CD8-positive, alpha-beta memory T cell (primary cell): ENCODE measurements around the gene MAPK8IP1. TPM values are rescaled to one million over a fixed set of nuclear protein-coding genes. Genes with fewer than 3 reads are reported as not detected.

ENCODE experiments used
- CTCF ChIA-PET: fragments of 350-600 bp; sonication (Branson Sonifier 250); formaldehyde crosslinking; loops from one replicate; lab custom pipeline; 2021; ENCODE audit warnings: antibody characterized with exemption; lab: Charles Lee
- POLR2A ChIA-PET: fragments of 350-600 bp; sonication (Branson Sonifier 250); formaldehyde crosslinking; loops from one replicate; lab custom pipeline; 2021; ENCODE audit warnings: antibody characterized with exemption; lab: Charles Lee
- DNase-seq, 5 donors: peaks; one replicate each; pipeline versions ENCODE4 v3.0.0 to v3.0.0-alpha.2; 2020 to 2022; ENCODE audit warnings: mixed read lengths in 1 of 5
- H3K27ac ChIP-seq: one replicate; pipeline ENCODE4 v1.7.0; 2013; ENCODE audit warnings: low read depth, mild to moderate bottlenecking, low read length, moderate library complexity
- H3K27me3 ChIP-seq: 2 replicates; pipeline ENCODE4 v1.7.0; 2013; ENCODE audit warnings: low read length, mild to moderate bottlenecking; ENCODE audit not compliant: insufficient read depth, poor library complexity, severe bottlenecking
- H3K36me3 ChIP-seq: 2 replicates; pipeline ENCODE4 v1.7.0; 2013; ENCODE audit warnings: mild to moderate bottlenecking, low read length, moderate library complexity; ENCODE audit not compliant: insufficient read depth
- H3K4me1 ChIP-seq: 2 replicates; pipeline ENCODE4 v1.7.0; 2013; ENCODE audit warnings: mild to moderate bottlenecking, low read length, moderate library complexity; ENCODE audit not compliant: insufficient read depth
- H3K4me3 ChIP-seq: 2 replicates; pipeline ENCODE4 v1.7.0; 2013; ENCODE audit warnings: mild to moderate bottlenecking, low read length
- H3K9me3 ChIP-seq: 2 replicates; pipeline ENCODE4 v1.7.0; 2013; ENCODE audit warnings: mild to moderate bottlenecking, low read length
- H3K27ac Mint-ChIP-seq, 8 donors: one replicate each; pipeline ENCODE4 v1.8.0; 2020 to 2021; ENCODE audit warnings: mixed read lengths in 8 of 8, mild to moderate bottlenecking in 6 of 8, inconsistent platforms in 3 of 8, moderate library complexity in 3 of 8
- H3K27me3 Mint-ChIP-seq, 2 donors: one replicate each; pipeline ENCODE4 v1.8.0; 2020 to 2021; ENCODE audit warnings: mixed read lengths in 2 of 2, mild to moderate bottlenecking in 1 of 2, moderate library complexity in 1 of 2
- H3K36me3 Mint-ChIP-seq, 3 donors: one replicate each; pipeline ENCODE4 v1.8.0; 2020 to 2021; ENCODE audit warnings: mixed read lengths in 3 of 3, inconsistent platforms in 1 of 3, mild to moderate bottlenecking in 1 of 3
- H3K4me1 Mint-ChIP-seq, 3 donors: one replicate each; pipeline ENCODE4 v1.8.0; 2020 to 2021; ENCODE audit warnings: mixed read lengths in 3 of 3, inconsistent platforms in 1 of 3, mild to moderate bottlenecking in 1 of 3
- H3K4me3 Mint-ChIP-seq, 7 donors: one replicate each; pipeline ENCODE4 v1.8.0; 2020 to 2021; ENCODE audit warnings: mixed read lengths in 7 of 7, mild to moderate bottlenecking in 6 of 7, moderate library complexity in 4 of 7, inconsistent platforms in 2 of 7
- H3K9me3 Mint-ChIP-seq, 5 donors: one replicate each; pipeline ENCODE4 v1.8.0; 2020 to 2022; ENCODE audit warnings: mixed read lengths in 5 of 5, mild to moderate bottlenecking in 3 of 5, moderate library complexity in 2 of 5, inconsistent platforms in 1 of 5
- polyA plus RNA-seq: library from polyadenylated mRNA; unstranded; fragments of 300-500 nt; fragmentation: Illumina TruSeq; gene quantifications from one replicate; pipeline ENCODE4 v1.2.3, GENCODE V29; 2021
- total RNA-seq, 2 experiments: library from RNA; stranded (reverse); gene quantifications; one replicate each; pipeline ENCODE4 v1.2.3, GENCODE V29; 2021

Gene MAPK8IP1
- total and polyA plus RNA-seq, 3 experiments from 2014 or later: 0.23 to 1.1 (median 0.98) TPM

DNA sequence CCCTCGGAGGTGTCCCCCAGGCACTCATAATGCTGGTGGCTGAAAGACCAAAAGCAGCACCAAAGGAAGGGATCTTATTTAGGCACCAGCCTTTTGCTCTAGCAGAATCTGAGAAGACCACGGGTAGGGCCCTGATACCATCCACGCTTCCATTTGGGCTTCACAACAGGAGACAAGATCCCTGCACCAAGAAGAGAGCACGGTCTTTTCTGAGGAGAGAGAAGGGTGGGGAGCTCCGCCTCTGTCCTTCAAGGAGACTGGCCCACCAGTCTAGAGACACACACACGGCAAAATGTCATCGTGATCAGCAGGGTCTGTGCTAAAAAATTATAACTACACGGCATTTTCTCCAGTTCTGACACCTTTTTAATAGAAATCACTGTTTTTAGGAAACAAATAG is 46.8 kb downstream of the MAPK8IP1 start:
- H3K4me3 ChIP-seq: no peak overlapping the region
- ChIA-PET POLR2A (no interaction called here), CTCF (interaction anchor here (1.5 kb wide), 1 partner anchor 8 kb away, joined by 3 read pairs; no protein-coding TSS in a partner anchor)
- Mint-ChIP-seq H3K9me3 (no peaks in the 10 kb centered on the region), H3K27ac (peak overlapping the region in 6 of 8 donors; percentile 46 to 87 (median 76)), H3K27me3 (peaks cover 0 to 4% of the 10 kb centered on the region in 2 donors), H3K4me1 (peaks cover 31 to 50% (median 32%) of the 10 kb centered on the region in 3 donors), H3K36me3 (peaks cover 0 to 56% (median 8%) of the 10 kb centered on the region in 3 donors), H3K4me3 (peak overlapping the region in 1 of 7 donors; percentile 44)
- H3K4me1 ChIP-seq: peaks cover 26% of the 10 kb centered on the region
- DNase-seq: no peak
- H3K9me3 ChIP-seq: no peaks in the 10 kb centered on the region
- H3K36me3 ChIP-seq: peaks cover 27% of the 10 kb centered on the region
- no peaks in the 10 kb centered on the region for H3K27me3 ChIP-seq
- no peak overlapping the region for H3K27ac ChIP-seq

DNA sequence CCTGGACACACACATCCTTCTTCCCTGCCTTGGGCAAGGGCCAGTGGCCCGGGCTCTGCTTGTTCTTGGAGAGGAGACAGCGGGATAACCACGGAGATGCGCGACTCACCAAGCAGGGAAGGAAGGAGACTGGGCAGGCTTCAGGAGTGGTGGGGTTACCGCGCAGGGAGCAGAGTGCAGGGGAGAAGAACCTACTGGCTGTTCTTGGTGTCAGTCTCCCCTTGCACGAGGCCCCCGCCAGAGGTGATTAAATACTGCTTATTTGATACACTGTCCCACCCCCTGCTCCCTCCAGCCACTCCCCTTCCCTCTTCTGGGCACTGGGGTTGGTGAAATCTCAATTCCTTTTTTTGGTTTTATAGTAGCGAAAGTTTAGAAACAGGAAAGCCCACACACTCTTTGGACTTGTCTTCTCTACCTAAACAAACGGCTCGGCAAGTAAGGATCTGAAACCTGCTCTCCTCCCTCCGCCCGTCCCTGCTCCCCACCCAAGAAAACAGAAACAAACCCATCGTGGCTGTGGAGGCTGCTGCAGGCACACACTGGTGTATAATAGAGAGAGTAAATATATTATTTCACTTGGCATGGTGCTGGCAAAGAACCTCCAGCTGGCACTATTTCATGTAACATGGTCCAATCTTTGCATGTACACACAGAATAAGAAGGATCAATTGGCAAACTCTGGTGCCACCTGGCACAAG is 47.8 kb downstream of the MAPK8IP1 start:
- CTCF ChIA-PET: interaction anchor here (1.5 to 2.6 kb wide), 2 partner anchors 9 to 31 kb away, joined by 3 to 9 read pairs; no protein-coding TSS in a partner anchor
- H3K36me3 ChIP-seq: peaks cover 35% of the 10 kb centered on the region
- H3K9me3 ChIP-seq: no peaks in the 10 kb centered on the region
- H3K27ac ChIP-seq: no peak overlapping the region
- peaks cover 0 to 64% (median 10%) of the 10 kb centered on the region in 3 donors for H3K36me3 Mint-ChIP-seq
- H3K4me1 Mint-ChIP-seq: peaks cover 24 to 40% (median 27%) of the 10 kb centered on the region in 3 donors
- H3K27ac Mint-ChIP-seq: peak overlapping the region in 4 of 8 donors; percentile 6 to 84 (median 46)
- peaks cover 0 to 4% of the 10 kb centered on the region in 2 donors for H3K27me3 Mint-ChIP-seq
- POLR2A ChIA-PET: no interaction called here
- no peak overlapping the region for H3K4me3 ChIP-seq
- H3K4me1 ChIP-seq: peaks cover 26% of the 10 kb centered on the region
- no peak overlapping the region for H3K4me3 Mint-ChIP-seq
- H3K27me3 ChIP-seq: no peaks in the 10 kb centered on the region
- no peaks in the 10 kb centered on the region for H3K9me3 Mint-ChIP-seq
- DNase-seq: no peak

GRCh38 chr11:45933846-45934579 is 48.6 kb downstream of the MAPK8IP1 start:
- Histone ChIP-seq H3K9me3 (no peaks in the 10 kb centered on the region), H3K4me1 (peaks cover 26% of the 10 kb centered on the region), H3K4me3 (no peak overlapping the region), H3K27ac (no peak overlapping the region), H3K27me3 (no peaks in the 10 kb centered on the region), H3K36me3 (peaks cover 36% of the 10 kb centered on the region)
- no peaks in the 10 kb centered on the region for H3K9me3 Mint-ChIP-seq
- H3K27ac Mint-ChIP-seq: peak overlapping the region in 2 of 8 donors; percentile 27
- ChIA-PET POLR2A (no interaction called here), CTCF (interaction anchor here (1.5 to 2.6 kb wide), 2 partner anchors 10 to 31 kb away, joined by 3 to 9 read pairs; no protein-coding TSS in a partner anchor)
- peaks cover 0 to 4% of the 10 kb centered on the region in 2 donors for H3K27me3 Mint-ChIP-seq
- H3K4me1 Mint-ChIP-seq: peaks cover 24 to 33% (median 27%) of the 10 kb centered on the region in 3 donors
- DNase-seq: no peak
- H3K4me3 Mint-ChIP-seq: no peak overlapping the region
- H3K36me3 Mint-ChIP-seq: peaks cover 0 to 67% (median 10%) of the 10 kb centered on the region in 3 donors

GRCh38 chr11:45934580-45935318 is 49.3 kb downstream of the MAPK8IP1 start:
- no peak for DNase-seq
- Histone ChIP-seq H3K4me3 (no peak overlapping the region), H3K9me3 (no peaks in the 10 kb centered on the region), H3K4me1 (peaks cover 21% of the 10 kb centered on the region), H3K36me3 (peaks cover 36% of the 10 kb centered on the region), H3K27me3 (no peaks in the 10 kb centered on the region), H3K27ac (no peak overlapping the region)
- CTCF ChIA-PET: interaction anchor here (1.3 to 2.6 kb wide), 2 partner anchors 8 to 30 kb away, joined by 3 to 9 read pairs; no protein-coding TSS in a partner anchor
- Mint-ChIP-seq H3K27me3 (peaks cover 0 to 4% of the 10 kb centered on the region in 2 donors), H3K4me3 (no peak overlapping the region), H3K27ac (peak overlapping the region in 1 of 8 donors; percentile 27), H3K36me3 (peaks cover 0 to 69% (median 10%) of the 10 kb centered on the region in 3 donors), H3K4me1 (peaks cover 19 to 27% (median 21%) of the 10 kb centered on the region in 3 donors), H3K9me3 (no peaks in the 10 kb centered on the region)
- POLR2A ChIA-PET: no interaction called here

DNA sequence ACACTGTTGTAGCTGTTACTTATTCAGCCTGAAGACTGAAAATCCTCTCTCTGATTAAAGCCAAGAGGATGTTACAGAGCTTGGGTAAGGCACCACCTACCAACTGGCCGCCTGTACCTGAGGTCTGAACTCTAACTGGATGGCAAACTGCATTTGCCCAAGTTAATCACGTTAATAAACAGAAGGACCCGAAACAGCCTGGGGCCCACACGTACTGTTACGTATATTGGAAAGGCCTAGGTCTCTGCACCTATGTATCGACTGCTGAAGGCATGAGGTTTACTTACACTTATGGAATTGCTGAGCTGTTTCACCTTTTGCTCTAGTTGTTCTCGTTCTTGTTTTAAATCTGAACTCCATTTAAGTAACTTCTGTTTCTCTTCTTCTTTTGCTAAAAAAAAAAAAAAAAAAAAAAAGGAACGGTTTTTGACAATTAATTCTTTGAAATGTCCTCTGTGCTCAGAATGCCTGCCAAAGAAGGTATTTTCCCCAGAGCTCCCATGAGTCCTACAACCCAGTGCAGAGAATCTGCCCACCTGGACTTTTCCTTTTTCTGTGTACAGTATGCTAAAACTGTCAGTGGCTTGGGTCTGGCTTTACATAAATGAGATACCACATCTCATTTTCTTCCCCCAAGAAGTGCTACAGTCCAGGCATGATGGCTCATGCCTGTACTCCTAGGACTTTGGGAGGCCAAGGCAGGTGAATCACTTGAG is 50.1 kb downstream of the MAPK8IP1 start:
- Histone ChIP-seq H3K27ac (no peak overlapping the region), H3K9me3 (no peaks in the 10 kb centered on the region), H3K4me1 (peaks cover 13% of the 10 kb centered on the region), H3K4me3 (no peak overlapping the region), H3K36me3 (peaks cover 36% of the 10 kb centered on the region), H3K27me3 (no peaks in the 10 kb centered on the region)
- Mint-ChIP-seq H3K27ac (peak overlapping the region in 1 of 8 donors; percentile 58), H3K4me1 (peaks cover 12 to 20% (median 14%) of the 10 kb centered on the region in 3 donors), H3K4me3 (no peak overlapping the region), H3K36me3 (peaks cover 0 to 70% (median 10%) of the 10 kb centered on the region in 3 donors), H3K9me3 (no peaks in the 10 kb centered on the region), H3K27me3 (no peaks in the 10 kb centered on the region)
- ChIA-PET POLR2A (no interaction called here), CTCF (interaction anchor here (1.3 to 2.6 kb wide), 2 partner anchors 9 to 29 kb away, joined by 3 to 9 read pairs; no protein-coding TSS in a partner anchor)
- DNase-seq: no peak

DNA sequence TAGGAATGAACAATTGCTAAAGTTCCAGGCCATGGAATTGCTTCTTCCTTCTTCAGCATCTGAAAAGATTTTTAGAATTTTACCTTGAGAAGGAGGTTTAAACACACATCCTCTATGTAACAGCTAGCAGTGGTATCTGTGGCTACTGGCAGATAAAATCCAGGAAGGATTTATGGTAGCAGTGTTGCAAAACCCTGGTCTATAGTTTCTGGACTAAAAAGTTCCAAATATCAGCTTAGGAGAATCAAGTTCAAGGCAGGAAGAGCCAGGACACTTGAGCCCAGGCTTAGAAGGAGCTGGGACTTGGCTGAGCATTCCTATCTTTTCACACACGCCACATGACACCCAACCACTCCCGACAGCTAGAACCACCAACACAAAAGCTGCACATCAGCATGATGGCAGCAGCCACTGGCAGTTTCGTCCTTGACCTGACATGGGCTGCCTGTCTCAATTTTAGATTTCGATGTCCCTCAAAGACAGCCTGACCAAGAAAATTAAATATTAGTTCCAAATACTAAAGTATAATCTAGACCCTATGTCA is 51.1 kb downstream of the MAPK8IP1 start:
- no peak for DNase-seq
- Mint-ChIP-seq H3K4me3 (no peak overlapping the region), H3K36me3 (peaks cover 0 to 74% (median 11%) of the 10 kb centered on the region in 3 donors), H3K4me1 (peaks cover under 1 to 9% (median 3%) of the 10 kb centered on the region in 3 donors), H3K27ac (peak overlapping the region in 2 of 8 donors; percentile 20 to 21), H3K27me3 (no peaks in the 10 kb centered on the region), H3K9me3 (no peaks in the 10 kb centered on the region)
- POLR2A ChIA-PET: no interaction called here
- no peak overlapping the region for H3K27ac ChIP-seq
- CTCF ChIA-PET: interaction anchor here (1.3 kb wide), 1 partner anchor 10 kb away, joined by 3 read pairs; no protein-coding TSS in a partner anchor
- peaks cover 2% of the 10 kb centered on the region for H3K4me1 ChIP-seq
- no peaks in the 10 kb centered on the region for H3K27me3 ChIP-seq
- peaks cover 36% of the 10 kb centered on the region for H3K36me3 ChIP-seq
- H3K9me3 ChIP-seq: no peaks in the 10 kb centered on the region
- H3K4me3 ChIP-seq: no peak overlapping the region

GRCh38 chr11:45937916-45938315 is 52.5 kb downstream of the MAPK8IP1 start:
- Mint-ChIP-seq H3K4me1 (no peaks in the 10 kb centered on the region), H3K27me3 (no peaks in the 10 kb centered on the region), H3K36me3 (peaks cover 0 to 74% (median 16%) of the 10 kb centered on the region in 3 donors), H3K27ac (peak overlapping the region in 1 of 8 donors; percentile 24), H3K4me3 (no peak overlapping the region), H3K9me3 (no peaks in the 10 kb centered on the region)
- no peak overlapping the region for H3K27ac ChIP-seq
- no peak for DNase-seq
- no peaks in the 10 kb centered on the region for H3K4me1 ChIP-seq
- peaks cover 39% of the 10 kb centered on the region for H3K36me3 ChIP-seq
- POLR2A ChIA-PET: no interaction called here
- H3K4me3 ChIP-seq: no peak overlapping the region
- CTCF ChIA-PET: no interaction called here
- no peaks in the 10 kb centered on the region for H3K9me3 ChIP-seq
- no peaks in the 10 kb centered on the region for H3K27me3 ChIP-seq
